Measurements from ENCODE around the gene CCDC9. TPM values are rescaled to one million over a fixed set of nuclear protein-coding genes. Genes with fewer than 3 reads are reported as not detected.

The CCDC9 gene
- total and polyA plus RNA-seq, 2 experiments from 2014 or later, result 21.9 to 22.5 TPM

DNA sequence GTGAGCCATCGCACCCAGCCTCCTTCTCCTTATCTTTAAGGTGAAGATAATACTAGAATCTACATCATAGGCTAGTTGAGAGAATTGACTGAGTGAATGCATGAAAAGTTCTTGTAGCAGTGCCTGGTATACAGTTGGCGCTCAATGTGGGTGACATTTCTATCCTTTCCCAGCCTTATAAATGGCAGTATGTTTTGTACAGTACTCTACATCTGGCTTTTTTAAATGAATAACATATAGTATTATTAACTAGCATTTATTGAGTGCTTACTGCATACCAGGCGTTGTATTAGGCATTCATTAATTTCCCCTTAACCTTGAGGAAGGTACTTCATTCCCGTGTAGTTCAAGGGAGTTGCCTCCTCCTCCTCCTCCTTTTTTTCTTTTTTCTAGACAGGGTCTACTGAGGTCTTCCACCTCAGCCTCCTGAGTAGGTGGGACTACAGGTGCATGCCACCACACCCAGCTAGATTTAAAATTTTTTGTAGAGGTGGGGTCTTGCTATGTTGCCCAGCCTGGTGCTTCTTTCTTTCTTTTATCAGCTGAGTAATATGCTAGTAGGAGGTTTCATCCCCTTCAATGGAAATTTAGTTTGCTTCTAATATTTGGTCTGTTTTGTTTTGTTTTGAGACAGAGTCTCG lies 56.2 kb downstream of the CCDC9 start:
- Histone ChIP-seq H3K36me3 (no peaks in the 10 kb centered on the region), H3K9me3 (ENCODE audit: low read depth) (no peaks in the 10 kb centered on the region), H3K4me1 (ENCODE audit: low read depth) (no peaks in the 10 kb centered on the region), H3K27me3 (no peaks in the 10 kb centered on the region), H3K27ac (no peak overlapping the region), H3K4me3 (no peak overlapping the region)
- TF ChIP-seq CTCF (IDR thresholded peaks at IDR 0.05; ENCODE audit: low read depth, low read length), result no peak
- no peak for DNase-seq (ENCODE audit: low read depth in 1 of 2, low spot score in 1 of 2)

GRCh38 chr19:47313754-47314295 lies 57.5 kb downstream of the CCDC9 start:
- no peak for DNase-seq (ENCODE audit: low read depth in 1 of 2, low spot score in 1 of 2)
- no peaks in the 10 kb centered on the region for H3K36me3 ChIP-seq
- no peaks in the 10 kb centered on the region for H3K9me3 ChIP-seq (ENCODE audit: low read depth)
- H3K4me1 ChIP-seq (ENCODE audit: low read depth), result no peaks in the 10 kb centered on the region
- no peak overlapping the region for H3K27ac ChIP-seq
- no peak for TF ChIP-seq CTCF (IDR thresholded peaks at IDR 0.05; ENCODE audit: low read depth, low read length)
- no peaks in the 10 kb centered on the region for H3K27me3 ChIP-seq
- H3K4me3 ChIP-seq, result no peak overlapping the region

- Histone ChIP-seq H3K4me1 (ENCODE audit: low read depth) (no peaks in the 10 kb centered on the region), H3K36me3 (no peaks in the 10 kb centered on the region), H3K9me3 (ENCODE audit: low read depth) (no peaks in the 10 kb centered on the region), H3K27ac (no peak overlapping the region), H3K27me3 (no peaks in the 10 kb centered on the region), H3K4me3 (no peak overlapping the region)
- TF ChIP-seq CTCF (IDR thresholded peaks at IDR 0.05; ENCODE audit: low read depth, low read length), result no peak
- DNase-seq (ENCODE audit: low read depth in 1 of 2, low spot score in 1 of 2), result peak in 1 of 2 donors; percentile 94
These were observed 58.9 kb downstream of the CCDC9 start for GRCh38 chr19:47315125-47315821.

GRCh38 chr19:47316513-47316912 lies 60.2 kb downstream of the CCDC9 start:
- H3K27ac ChIP-seq, result no peak overlapping the region
- H3K4me3 ChIP-seq, result no peak overlapping the region
- no peaks in the 10 kb centered on the region for H3K36me3 ChIP-seq
- no peaks in the 10 kb centered on the region for H3K27me3 ChIP-seq
- DNase-seq (ENCODE audit: low read depth in 1 of 2, low spot score in 1 of 2), result no peak
- H3K4me1 ChIP-seq (ENCODE audit: low read depth), result no peaks in the 10 kb centered on the region
- TF ChIP-seq CTCF (IDR thresholded peaks at IDR 0.05; ENCODE audit: low read depth, low read length), result no peak
- no peaks in the 10 kb centered on the region for H3K9me3 ChIP-seq (ENCODE audit: low read depth)

DNA sequence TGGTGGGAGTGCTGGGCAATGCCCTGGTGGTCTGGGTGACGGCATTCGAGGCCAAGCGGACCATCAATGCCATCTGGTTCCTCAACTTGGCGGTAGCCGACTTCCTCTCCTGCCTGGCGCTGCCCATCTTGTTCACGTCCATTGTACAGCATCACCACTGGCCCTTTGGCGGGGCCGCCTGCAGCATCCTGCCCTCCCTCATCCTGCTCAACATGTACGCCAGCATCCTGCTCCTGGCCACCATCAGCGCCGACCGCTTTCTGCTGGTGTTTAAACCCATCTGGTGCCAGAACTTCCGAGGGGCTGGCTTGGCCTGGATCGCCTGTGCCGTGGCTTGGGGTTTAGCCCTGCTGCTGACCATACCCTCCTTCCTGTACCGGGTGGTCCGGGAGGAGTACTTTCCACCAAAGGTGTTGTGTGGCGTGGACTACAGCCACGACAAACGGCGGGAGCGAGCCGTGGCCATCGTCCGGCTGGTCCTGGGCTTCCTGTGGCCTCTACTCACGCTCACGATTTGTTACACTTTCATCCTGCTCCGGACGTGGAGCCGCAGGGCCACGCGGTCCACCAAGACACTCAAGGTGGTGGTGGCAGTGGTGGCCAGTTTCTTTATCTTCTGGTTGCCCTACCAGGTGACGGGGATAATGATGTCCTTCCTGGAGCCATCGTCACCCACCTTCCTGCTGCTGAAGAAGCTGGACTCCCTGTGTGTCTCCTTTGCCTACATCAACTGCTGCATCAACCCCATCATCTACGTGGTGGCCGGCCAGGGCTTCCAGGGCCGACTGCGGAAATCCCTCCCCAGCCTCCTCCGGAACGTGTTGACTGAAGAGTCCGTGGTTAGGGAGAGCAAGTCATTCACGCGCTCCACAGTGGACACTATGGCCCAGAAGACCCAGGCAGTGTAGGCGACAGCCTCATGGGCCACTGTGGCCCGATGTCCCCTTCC lies 63.9 kb downstream of the CCDC9 start:
- no peaks in the 10 kb centered on the region for H3K4me1 ChIP-seq (ENCODE audit: low read depth)
- no peak for DNase-seq (ENCODE audit: low read depth in 1 of 2, low spot score in 1 of 2)
- no peak overlapping the region for H3K27ac ChIP-seq
- no peaks in the 10 kb centered on the region for H3K36me3 ChIP-seq
- no peaks in the 10 kb centered on the region for H3K9me3 ChIP-seq (ENCODE audit: low read depth)
- no peak overlapping the region for H3K4me3 ChIP-seq
- TF ChIP-seq CTCF (IDR thresholded peaks at IDR 0.05; ENCODE audit: low read depth, low read length), result no peak
- H3K27me3 ChIP-seq, result no peaks in the 10 kb centered on the region
